NCI-H1694 treated with DMSO at 0.1 percent for 48 hours (cell line): ENCODE data around the gene NAB1.
"Not testable (repeated sequence)": the region's sequence is repeated elsewhere in the genome, so short reads cannot be mapped to it uniquely, and the experiment has no call there.

Experiments used
- DNase-seq: peaks from one replicate; lab custom pipeline; 2025; lab: John Stamatoyannopoulos, UW

Gene NAB1

GRCh38 chr2:190674966-190675650 lies 26.2 kb downstream of the NAB1 start:
- no peak for DNase-seq

GRCh38 chr2:190677255-190677654 lies 28.4 kb downstream of the NAB1 start:
- no peak for DNase-seq

- no peak for DNase-seq
Measured at GRCh38 chr2:190678444-190679162, 29.7 kb downstream of the NAB1 start.

GRCh38 chr2:190679391-190679790 lies 30.5 kb downstream of the NAB1 start:
- DNase-seq: no peak

- DNase-seq: peak; percentile 14
Measured at GRCh38 chr2:190679813-190680591, 31.1 kb downstream of the NAB1 start.

- no peak for DNase-seq
Measured at GRCh38 chr2:190682168-190682567, 33.3 kb downstream of the NAB1 start.

- no peak for DNase-seq
Measured at GRCh38 chr2:190683802-190684201, 34.9 kb downstream of the NAB1 start.

- DNase-seq: no peak
Measured at GRCh38 chr2:190684931-190685330, 36.0 kb downstream of the NAB1 start.

- no peak for DNase-seq
Measured at GRCh38 chr2:190685333-190685732, 36.5 kb downstream of the NAB1 start.

GRCh38 chr2:190693533-190694232 lies 44.8 kb downstream of the NAB1 start:
- peak; percentile 14 for DNase-seq

- no peak for DNase-seq
Measured at GRCh38 chr2:190694479-190694878, 45.6 kb downstream of the NAB1 start.

GRCh38 chr2:190695739-190696138 lies 46.9 kb downstream of the NAB1 start:
- no peak for DNase-seq

GRCh38 chr2:190696792-190697398 lies 48.0 kb downstream of the NAB1 start:
- no peak for DNase-seq

- DNase-seq: no peak
Measured at GRCh38 chr2:190697421-190697820, 48.5 kb downstream of the NAB1 start.

GRCh38 chr2:190698895-190699294 lies 50.0 kb downstream of the NAB1 start:
- no peak for DNase-seq

GRCh38 chr2:190701586-190701985 lies 52.7 kb downstream of the NAB1 start:
- DNase-seq: no peak

- DNase-seq: no peak
Measured at GRCh38 chr2:190705280-190705679, 56.4 kb downstream of the NAB1 start.

- DNase-seq: no peak
Measured at GRCh38 chr2:190707726-190708125, 58.8 kb downstream of the NAB1 start.

GRCh38 chr2:190708650-190709049 lies 59.8 kb downstream of the NAB1 start:
- DNase-seq: not testable (repeated sequence)

GRCh38 chr2:190711069-190711468 lies 62.2 kb downstream of the NAB1 start:
- DNase-seq: no peak

- DNase-seq: no peak
Measured at GRCh38 chr2:190713471-190713870, 64.6 kb downstream of the NAB1 start.

GRCh38 chr2:190714958-190715357 lies 66.1 kb downstream of the NAB1 start:
- no peak for DNase-seq
